OCI-LY1 (cell line): ENCODE data around the gene MAPK8IP3.

Experiments used
- H2AFZ ChIP-seq: fragments of 200-600 bp; sonication (generic), shearing (Covaris generic); 2 replicates; pipeline ENCODE4 v1.6.0; 2014; ENCODE audit warnings: antibody characterized with exemption, mild to moderate bottlenecking, low read length
- H3F3A ChIP-seq: fragments of 200-600 bp; sonication (generic), shearing (Covaris generic); 2 replicates; pipeline ENCODE4 v1.6.0; 2014; ENCODE audit warnings: mild to moderate bottlenecking, antibody characterized with exemption, low read length, moderate library complexity; ENCODE audit not compliant: insufficient read depth
- H3K27ac ChIP-seq: fragments of 200-600 bp; sonication (generic); 2 replicates; pipeline ENCODE4 v1.5.1; 2014; ENCODE audit warnings: low read length, mixed run types, mild to moderate bottlenecking, low read depth; ENCODE audit not compliant: poor library complexity, severe bottlenecking
- H3K27me3 ChIP-seq: fragments of 200-600 bp; sonication (generic); 2 replicates; pipeline ENCODE4 v1.6.0; 2014; ENCODE audit warnings: antibody characterized with exemption, mild to moderate bottlenecking, low read length, moderate library complexity; ENCODE audit not compliant: insufficient read depth
- H3K36me3 ChIP-seq: fragments of 200-600 bp; sonication (generic); 2 replicates; pipeline ENCODE4 v1.6.1; 2014; ENCODE audit warnings: mild to moderate bottlenecking, antibody characterized with exemption, low read length, moderate library complexity, mixed read lengths; ENCODE audit not compliant: insufficient read depth
- H3K4me1 ChIP-seq: fragments of 200-600 bp; sonication (generic); 2 replicates; pipeline ENCODE4 v1.5.1; 2014; ENCODE audit warnings: mild to moderate bottlenecking, low read length, moderate library complexity; ENCODE audit not compliant: insufficient read depth, severe bottlenecking
- H3K4me2 ChIP-seq: fragments of 200-600 bp; sonication (generic), shearing (Covaris generic); 2 replicates; pipeline ENCODE4 v1.6.1; 2014; ENCODE audit warnings: low read length
- H3K4me3 ChIP-seq: fragments of 200-600 bp; sonication (generic); 2 replicates; pipeline ENCODE4 v1.5.1; 2014; ENCODE audit warnings: low read length, low read depth, mild to moderate bottlenecking, mixed read lengths; ENCODE audit not compliant: poor library complexity, severe bottlenecking
- H3K79me2 ChIP-seq: fragments of 200-600 bp; shearing (Covaris generic); 2 replicates; pipeline ENCODE4 v1.6.1; 2016; ENCODE audit warnings: mixed run types, low read length, mixed read lengths; ENCODE audit not compliant: insufficient read depth
- H3K9ac ChIP-seq: fragments of 200-600 bp; sonication (generic), shearing (Covaris generic); 2 replicates; pipeline ENCODE4 v1.6.1; 2014; ENCODE audit warnings: mild to moderate bottlenecking, low read length, mixed read lengths
- H3K9me2 ChIP-seq: fragments of 200-600 bp; sonication (generic), shearing (Covaris generic); 2 replicates; pipeline ENCODE4 v1.6.1; 2014; ENCODE audit warnings: low read depth, mild to moderate bottlenecking, low read length, mixed read lengths
- H3K9me3 ChIP-seq: fragments of 200-600 bp; shearing (Covaris generic); 2 replicates; pipeline ENCODE4 v1.6.1; 2014; ENCODE audit warnings: low read length, mixed read lengths
- H4K20me1 ChIP-seq: fragments of 200-600 bp; sonication (generic), shearing (Covaris generic); 2 replicates; pipeline ENCODE4 v1.6.0; 2016; ENCODE audit warnings: mild to moderate bottlenecking, low read length; ENCODE audit not compliant: insufficient read depth
- EZH2 ChIP-seq: fragments of 200-600 bp; sonication (generic), shearing (Covaris generic); IDR thresholded peaks from 2 replicates; pipeline ENCODE4 v1.8.0; 2017; ENCODE audit warnings: borderline replicate concordance, mixed run types, mild to moderate bottlenecking, antibody characterized with exemption, low read length, moderate library complexity, mixed read lengths
- TF ChIP-seq, protein P1 (sequence below): fragments of 200-600 bp; sonication (generic), shearing (Covaris generic); IDR thresholded peaks from 2 replicates; pipeline ENCODE4 v1.5.1; 2017; ENCODE audit warnings: mild to moderate bottlenecking, antibody characterized with exemption, low read length, moderate library complexity, mixed read lengths

Gene MAPK8IP3

DNA sequence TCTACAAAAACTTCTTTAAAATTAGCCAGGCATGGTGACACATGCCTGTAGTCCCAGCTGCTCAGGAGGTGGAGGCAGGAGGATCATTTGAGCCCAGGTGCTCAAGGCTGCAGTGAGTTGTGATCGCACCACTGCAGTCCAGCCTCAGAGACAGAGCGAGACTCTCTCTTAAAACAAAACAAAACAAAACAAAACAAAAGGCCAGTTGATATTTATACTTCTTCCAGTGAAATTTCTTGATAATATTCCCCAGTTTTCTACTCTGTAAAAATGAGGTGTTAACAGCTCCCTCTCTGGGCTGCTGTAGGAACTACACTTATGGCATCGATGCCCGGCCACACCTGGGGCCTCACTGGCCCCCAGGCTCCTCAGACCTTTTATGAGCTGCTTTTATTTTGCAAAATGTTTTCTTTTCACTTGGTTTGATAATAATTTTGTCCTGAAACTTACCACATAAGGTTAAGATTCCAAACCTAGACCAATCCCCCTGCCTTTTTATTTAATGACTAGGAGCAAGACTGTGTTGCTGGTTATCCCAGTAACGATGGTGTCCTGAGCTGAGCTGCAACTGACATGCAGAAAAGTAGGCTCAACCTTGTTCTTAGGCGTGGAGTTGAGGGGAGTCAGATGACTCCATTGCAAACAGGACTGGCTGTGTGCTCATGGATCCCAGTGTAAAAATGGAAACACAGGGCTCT, 17.6 kb downstream of the MAPK8IP3 start:
- no peak overlapping the region for H3K4me2 ChIP-seq
- no peak for TF ChIP-seq EZH2
- TF ChIP-seq, protein P1, sequence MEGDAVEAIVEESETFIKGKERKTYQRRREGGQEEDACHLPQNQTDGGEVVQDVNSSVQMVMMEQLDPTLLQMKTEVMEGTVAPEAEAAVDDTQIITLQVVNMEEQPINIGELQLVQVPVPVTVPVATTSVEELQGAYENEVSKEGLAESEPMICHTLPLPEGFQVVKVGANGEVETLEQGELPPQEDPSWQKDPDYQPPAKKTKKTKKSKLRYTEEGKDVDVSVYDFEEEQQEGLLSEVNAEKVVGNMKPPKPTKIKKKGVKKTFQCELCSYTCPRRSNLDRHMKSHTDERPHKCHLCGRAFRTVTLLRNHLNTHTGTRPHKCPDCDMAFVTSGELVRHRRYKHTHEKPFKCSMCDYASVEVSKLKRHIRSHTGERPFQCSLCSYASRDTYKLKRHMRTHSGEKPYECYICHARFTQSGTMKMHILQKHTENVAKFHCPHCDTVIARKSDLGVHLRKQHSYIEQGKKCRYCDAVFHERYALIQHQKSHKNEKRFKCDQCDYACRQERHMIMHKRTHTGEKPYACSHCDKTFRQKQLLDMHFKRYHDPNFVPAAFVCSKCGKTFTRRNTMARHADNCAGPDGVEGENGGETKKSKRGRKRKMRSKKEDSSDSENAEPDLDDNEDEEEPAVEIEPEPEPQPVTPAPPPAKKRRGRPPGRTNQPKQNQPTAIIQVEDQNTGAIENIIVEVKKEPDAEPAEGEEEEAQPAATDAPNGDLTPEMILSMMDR: peak; percentile 82
- H3K27ac ChIP-seq: peak overlapping the region; percentile 74
- H2AFZ ChIP-seq: no peak overlapping the region
- H3K9me3 ChIP-seq: no peaks in the 10 kb centered on the region
- H3K27me3 ChIP-seq: no peaks in the 10 kb centered on the region
- no peak overlapping the region for H3K9ac ChIP-seq
- H3K9me2 ChIP-seq: no peaks in the 10 kb centered on the region
- H3K36me3 ChIP-seq: peaks cover 39% of the 10 kb centered on the region
- H3K4me1 ChIP-seq: peaks cover 38% of the 10 kb centered on the region
- H3K79me2 ChIP-seq: peaks cover 4% of the 10 kb centered on the region; the same call in 1 of the 2 replicates
- 0 out of 2 replicates have a peak, but pooled peaks cover 2% of the 10 kb centered on the region for H3F3A ChIP-seq
- H3K4me3 ChIP-seq: no peak overlapping the region
- no peaks in the 10 kb centered on the region for H4K20me1 ChIP-seq

GRCh38 chr16:1724491-1724890, 18.5 kb downstream of the MAPK8IP3 start:
- H3K4me1 ChIP-seq: peaks cover 29% of the 10 kb centered on the region

DNA sequence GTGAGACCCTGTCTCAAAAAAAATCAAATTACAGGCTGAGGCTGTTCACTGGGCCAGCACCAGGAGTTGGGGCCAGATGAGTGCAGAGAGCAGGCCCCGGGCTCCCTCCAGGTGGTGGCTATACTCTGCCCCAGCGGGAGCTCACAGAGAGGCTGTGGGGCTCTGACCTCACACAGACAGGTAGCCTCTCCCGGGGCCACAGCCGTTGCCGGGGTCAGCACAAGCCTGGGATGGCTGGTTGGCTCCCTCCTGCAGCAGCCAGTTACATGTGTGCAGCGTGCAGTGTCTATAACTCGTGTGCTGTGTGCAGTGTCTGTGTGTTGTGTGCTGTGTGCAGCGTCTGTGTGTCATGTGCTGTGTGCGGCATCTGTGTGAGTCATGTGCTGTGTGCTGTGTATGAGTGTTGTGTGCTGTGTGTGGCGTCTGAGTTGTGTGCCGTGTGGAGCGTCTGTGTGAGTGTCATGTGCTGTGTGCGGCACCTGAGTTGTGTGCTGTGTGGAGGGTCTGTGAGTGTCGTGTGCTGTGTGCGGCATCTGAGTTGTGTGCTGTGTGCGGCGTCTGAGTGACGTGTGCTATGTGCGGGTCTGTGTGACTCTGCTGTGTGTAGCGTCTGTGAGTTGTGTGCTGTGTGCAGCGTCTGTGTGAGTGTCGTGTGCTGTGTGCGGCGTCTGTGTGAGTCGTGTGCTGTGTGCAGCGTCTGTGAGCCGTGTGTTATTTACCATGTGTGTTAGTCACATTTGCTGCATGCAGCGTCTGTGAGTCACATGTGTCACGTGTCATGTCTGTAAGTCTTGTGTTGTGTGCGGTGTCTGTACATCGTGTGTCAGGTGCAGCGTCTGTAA, 20.9 kb downstream of the MAPK8IP3 start:
- Histone ChIP-seq H4K20me1 (no peaks in the 10 kb centered on the region), H3K9me3 (no peaks in the 10 kb centered on the region), H3K27me3 (no peaks in the 10 kb centered on the region), H3K9ac (no peak overlapping the region), H3K4me1 (peaks cover 15% of the 10 kb centered on the region), H3F3A (0 out of 2 replicates have a peak, but pooled peaks cover 2% of the 10 kb centered on the region), H2AFZ (no peak overlapping the region), H3K4me2 (no peak overlapping the region), H3K79me2 (peaks cover 4% of the 10 kb centered on the region; the same call in 1 of the 2 replicates), H3K4me3 (no peak overlapping the region), H3K36me3 (peaks cover 63% of the 10 kb centered on the region), H3K27ac (no peak overlapping the region), H3K9me2 (no peaks in the 10 kb centered on the region)
- TF ChIP-seq, protein P1: no peak
- no peak for TF ChIP-seq EZH2

More at GRCh38 chr16:1724491-1724890, 18.5 kb downstream of the MAPK8IP3 start:
- no peak overlapping the region for H2AFZ ChIP-seq
- no peak for TF ChIP-seq EZH2
- TF ChIP-seq, protein P1: no peak
- peaks cover 4% of the 10 kb centered on the region; the same call in 1 of the 2 replicates for H3K79me2 ChIP-seq
- H3F3A ChIP-seq: 0 out of 2 replicates have a peak, but pooled peaks cover 2% of the 10 kb centered on the region
- H3K27me3 ChIP-seq: no peaks in the 10 kb centered on the region
- H3K4me2 ChIP-seq: no peak overlapping the region
- no peak overlapping the region for H3K9ac ChIP-seq
- H3K36me3 ChIP-seq: peaks cover 48% of the 10 kb centered on the region
- no peaks in the 10 kb centered on the region for H3K9me3 ChIP-seq
- no peaks in the 10 kb centered on the region for H4K20me1 ChIP-seq
- H3K4me3 ChIP-seq: no peak overlapping the region
- no peaks in the 10 kb centered on the region for H3K9me2 ChIP-seq
- H3K27ac ChIP-seq: no peak overlapping the region
